HCT116 (cell line): ENCODE data around the gene DTX3L. TPM values are rescaled to one million over a fixed set of nuclear protein-coding genes. Genes with fewer than 3 reads are reported as not detected.

Experiments used
- ATAC-seq: fragments of 200-7000 bp; cut with Tn5 transposase; 2 replicates; pipeline ENCODE4 v1.9.1; 2020; ENCODE audit warnings: mild to moderate bottlenecking, moderate library complexity
- BruUV-seq: library from RNA; stranded (reverse); fragments of 400-500 nt; replicated peaks from 2 replicates; lab custom pipeline; 2021; lab: Mats Ljungman, UMichigan
- CTCF ChIA-PET: fragments of 300-600 bp; sonication (Branson Sonifier 250); formaldehyde crosslinking; loops from one replicate; lab custom pipeline; 2021; ENCODE audit warnings: antibody characterized with exemption; lab: Charles Lee
- POLR2A ChIA-PET: fragments of 300-600, 350-600 bp; sonication (Branson Sonifier 250); formaldehyde crosslinking; loops from one replicate; lab custom pipeline; 2021; ENCODE audit warnings: antibody characterized with exemption; lab: Charles Lee
- RAD21 ChIA-PET, 2 experiments: fragments of 300-600 bp; sonication (Branson Sonifier 250); formaldehyde crosslinking; loops; one replicate each; lab custom pipeline; 2023; ENCODE audit warnings: low total read pairs in 2 of 2; ENCODE audit not compliant: uncharacterized antibody in 2 of 2, unreplicated experiment in 2 of 2, low non-redundant PET in 1 of 2; lab: Charles Lee
- DNase-seq: peaks from one replicate; pipeline ENCODE4 v3.0.0-alpha.2; 2010; ENCODE audit warnings: low read depth, low spot score
- H2AFZ ChIP-seq: fragments of 200-600 bp; shearing (Covaris generic), sonication (generic); 2 replicates; pipeline ENCODE4 v1.6.1; 2017; ENCODE audit warnings: low read depth, mixed run types, mixed read lengths, antibody characterized with exemption, low read length; ENCODE audit not compliant: poor library complexity, severe bottlenecking
- H3K27ac ChIP-seq: 2 replicates; pipeline ENCODE4 v1.5.1; 2012; ENCODE audit warnings: low read depth, low read length
- H3K27me3 ChIP-seq: fragments of 200-600 bp; sonication (generic); 2 replicates; pipeline ENCODE4 v1.6.1; 2016; ENCODE audit warnings: mixed run types, low read length, mixed read lengths; ENCODE audit not compliant: insufficient read depth
- H3K36me3 ChIP-seq, 2 experiments: fragments of 200-500 bp in 1 of 2; fragments of 200-600 bp in 1 of 2; sonication (Bioruptor generic) in 1 of 2; sonication (generic) in 1 of 2; 2 replicates each; pipeline versions ENCODE4 v1.5.1 to v1.6.1; 2014 to 2016; ENCODE audit warnings: low read length in 2 of 2, inconsistent platforms in 1 of 2, mixed read lengths in 1 of 2, mixed run types in 1 of 2; ENCODE audit not compliant: insufficient read depth in 2 of 2, control insufficient read depth in 1 of 2
- H3K4me1 ChIP-seq, 2 experiments: fragments of 200-600 bp in 1 of 2; sonication (generic) in 1 of 2; 2 replicates each; pipeline versions ENCODE4 v1.5.1 to v1.6.1; 2012 to 2017; ENCODE audit warnings: low read length in 2 of 2, inconsistent platforms in 1 of 2, mild to moderate bottlenecking in 1 of 2, mixed read lengths in 1 of 2, mixed run types in 1 of 2, moderate library complexity in 1 of 2; ENCODE audit not compliant: insufficient read depth in 2 of 2, control insufficient read depth in 1 of 2
- H3K4me2 ChIP-seq: fragments of 200-600 bp; sonication (generic); 2 replicates; pipeline ENCODE4 v1.6.1; 2017; ENCODE audit warnings: mixed run types, low read length, mixed read lengths
- H3K4me3 ChIP-seq, 2 experiments: fragments of 200-600 bp in 1 of 2; sonication (generic) in 1 of 2; replicated peaks in 1 of 2; 2 replicates each; pipeline ENCODE4 v1.5.1; 2011 to 2016; ENCODE audit warnings: low read length in 2 of 2, control low read depth in 1 of 2, low read depth in 1 of 2, mild to moderate bottlenecking in 1 of 2, mixed read lengths in 1 of 2, mixed run types in 1 of 2
- H3K79me2 ChIP-seq: fragments of 200-600 bp; sonication (generic); 2 replicates; pipeline ENCODE4 v1.6.1; 2017; ENCODE audit warnings: mild to moderate bottlenecking, mixed run types, low read length, moderate library complexity, mixed read lengths; ENCODE audit not compliant: insufficient read depth
- H3K9ac ChIP-seq: fragments of 200-600 bp; sonication (generic); 2 replicates; pipeline ENCODE4 v1.6.1; 2016; ENCODE audit warnings: low read length, mixed read lengths
- H3K9me2 ChIP-seq: fragments of 200-600 bp; sonication (generic), shearing (Covaris generic); 2 replicates; pipeline ENCODE4 v1.6.1; 2017; ENCODE audit warnings: mixed run types, mild to moderate bottlenecking, moderate library complexity; ENCODE audit not compliant: insufficient read depth
- H3K9me3 ChIP-seq, 2 experiments: fragments of 200-500 bp in 1 of 2; fragments of 200-600 bp in 1 of 2; sonication (Bioruptor generic) in 1 of 2; sonication (generic) in 1 of 2; 2 replicates each; pipeline ENCODE4 v1.6.1; 2014 to 2017; ENCODE audit warnings: low read length in 2 of 2, mixed read lengths in 2 of 2, inconsistent platforms in 1 of 2, low read depth in 1 of 2, mild to moderate bottlenecking in 1 of 2, mixed run types in 1 of 2, moderate library complexity in 1 of 2; ENCODE audit not compliant: control insufficient read depth in 1 of 2, insufficient read depth in 1 of 2
- H4K20me1 ChIP-seq: fragments of 200-600 bp; sonication (generic), shearing (Covaris generic); 2 replicates; pipeline ENCODE4 v1.6.1; 2017; ENCODE audit warnings: mixed run types, mild to moderate bottlenecking, moderate library complexity; ENCODE audit not compliant: insufficient read depth
- CEBPB ChIP-seq: IDR thresholded peaks from 2 replicates; pipeline ENCODE4 v1.6.1; 2012; ENCODE audit warnings: low read depth
- ELF1 ChIP-seq: IDR thresholded peaks from 2 replicates; pipeline ENCODE4 v1.6.1; 2012; ENCODE audit warnings: low read depth, borderline replicate concordance
- EZH2phosphoT487 ChIP-seq: fragments of 200-600 bp; IDR thresholded peaks from 2 replicates; pipeline ENCODE4 v1.6.1; 2018; ENCODE audit warnings: antibody characterized with exemption, borderline replicate concordance
- FOSL1 ChIP-seq: IDR thresholded peaks from 2 replicates; pipeline ENCODE4 v1.6.1; 2012; ENCODE audit warnings: low read depth
- JUND ChIP-seq: IDR thresholded peaks from 2 replicates; pipeline ENCODE4 v1.6.1; 2012
- POLR2A ChIP-seq: IDR thresholded peaks from 2 replicates; pipeline ENCODE4 v1.7.0; 2011; ENCODE audit warnings: borderline replicate concordance; ENCODE audit not compliant: insufficient read depth, insufficient read length; ENCODE audit errors: extremely low read depth
- POLR2AphosphoS5 ChIP-seq: IDR thresholded peaks from 2 replicates; pipeline ENCODE4 v1.6.1; 2011; ENCODE audit warnings: mild to moderate bottlenecking, low read depth, low read length, moderate library complexity
- SP1 ChIP-seq: IDR thresholded peaks from 2 replicates; pipeline ENCODE4 v1.6.1; 2012; ENCODE audit warnings: low read depth
- TCF7L2 ChIP-seq: IDR thresholded peaks from 2 replicates; pipeline ENCODE4 v1.7.0; 2011; ENCODE audit warnings: borderline replicate concordance, inconsistent platforms; ENCODE audit not compliant: insufficient read depth, insufficient read length; ENCODE audit errors: extremely low read depth
- ZFX ChIP-seq: fragments of 450-650 bp; IDR thresholded peaks from 2 replicates; pipeline ENCODE4 v1.6.1; 2017
- ZNF274 ChIP-seq: fragments of 200-500 bp; sonication (Bioruptor generic); IDR thresholded peaks from 2 replicates; pipeline ENCODE4 v1.6.1; 2014; ENCODE audit warnings: mild to moderate bottlenecking, low read depth, low read length, inconsistent platforms
- intact Hi-C: fragments of 100-400 bp; cut with micrococcal nuclease; formaldehyde crosslinking; loops from 2 replicates; pipeline ENCODE4 v1.10.0; 2022
- total RNA-seq: library from RNA; stranded (reverse); gene quantifications from one replicate; pipeline ENCODE4 v1.2.1, GENCODE V29; 2021; ENCODE audit not compliant: unreplicated experiment

The DTX3L gene
- total RNA-seq, 1 experiment from 2014 or later, result 13.1 TPM

DNA sequence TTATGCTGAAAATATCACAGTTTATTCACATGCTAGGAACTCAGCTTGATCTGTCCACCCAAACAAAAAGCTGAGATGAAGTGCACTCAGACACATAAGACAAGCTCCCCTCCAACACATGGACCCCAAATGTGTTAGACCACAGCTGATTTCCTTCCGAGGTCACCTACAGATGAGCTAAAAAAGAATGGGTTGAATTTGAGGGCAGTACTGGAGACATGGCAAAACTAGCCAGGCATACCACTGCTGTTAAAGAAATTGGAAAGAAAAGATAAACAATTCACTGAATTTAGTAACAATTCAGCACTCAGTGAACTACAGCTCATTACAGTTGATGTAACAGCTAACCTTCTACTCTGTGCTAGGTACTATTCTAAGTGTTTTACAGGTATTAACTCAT, 15.5 kb upstream of the DTX3L start:
- CTCF ChIA-PET, result interaction anchor here (0.8 to 1.4 kb wide), 2 partner anchors 11 to 13 kb away, joined by 3 read pairs; no protein-coding TSS in a partner anchor
- no TSS peak for BruUV-seq

DNA sequence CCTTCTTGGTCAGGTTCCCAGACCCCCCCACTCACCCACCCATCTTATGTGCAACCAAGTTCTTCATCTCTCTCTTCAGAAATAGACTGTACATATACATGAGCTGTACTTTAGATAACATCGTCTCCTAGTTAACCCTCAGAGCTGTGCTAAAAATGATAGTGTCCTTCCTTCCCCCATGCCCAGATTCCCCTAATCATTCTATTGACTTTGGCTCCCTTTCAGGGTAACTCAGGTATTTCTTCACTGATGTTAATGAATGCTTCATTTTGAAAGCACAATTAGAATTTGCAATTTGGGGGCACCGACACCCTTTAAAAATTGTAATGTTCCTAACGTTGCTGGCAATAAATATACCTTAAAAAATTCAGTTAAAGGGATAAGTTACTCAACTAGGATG, 11.0 kb upstream of the DTX3L start:
- RAD21 ChIA-PET, result no interaction called here
- Histone ChIP-seq H3K27ac (no peak overlapping the region), H3K27me3 (no peaks in the 10 kb centered on the region), H3K4me3 (no peak overlapping the region), H2AFZ (no peak overlapping the region), H3K36me3 (no peaks in the 10 kb centered on the region), H4K20me1 (no peaks in the 10 kb centered on the region), H3K79me2 (no peaks in the 10 kb centered on the region), H3K4me2 (no peak overlapping the region), H3K4me1 (no peaks in the 10 kb centered on the region), H3K9ac (no peak overlapping the region)
- intact Hi-C loops, result no loop called here
- ATAC-seq (no peak), DNase-seq (no peak)
- POLR2A ChIA-PET, result no interaction called here
- no TSS peak for BruUV-seq
- CTCF ChIA-PET, result no interaction called here
- no peak for TF ChIP-seq CEBPB
- TF ChIP-seq POLR2A, result no peak
- TF ChIP-seq JUND, result no peak
- TF ChIP-seq ELF1, result no peak
- TF ChIP-seq ZNF274, result no peak
- TF ChIP-seq, all 23 proteins: peak for 0
- Histone ChIP-seq H3K9me3 (no peaks in the 10 kb centered on the region), H3K9me2 (no peaks in the 10 kb centered on the region)

More for the DNA sequence above, 15.5 kb upstream of the DTX3L start:
- DNase-seq (no peak), ATAC-seq (no peak)
- RAD21 ChIA-PET, result no interaction called here
- H4K20me1 ChIP-seq, result no peaks in the 10 kb centered on the region
- no peaks in the 10 kb centered on the region for H3K9me2 ChIP-seq
- no peak overlapping the region for H3K4me3 ChIP-seq
- H3K4me1 ChIP-seq, result no peaks in the 10 kb centered on the region
- no peak overlapping the region for H3K4me2 ChIP-seq
- POLR2A ChIA-PET, result no interaction called here
- TF ChIP-seq ZFX, result no peak
- no peak for TF ChIP-seq EZH2phosphoT487
- no peak for TF ChIP-seq TCF7L2
- TF ChIP-seq POLR2AphosphoS5, result no peak
- TF ChIP-seq SP1, result no peak
- no peak for TF ChIP-seq FOSL1
- no peaks in the 10 kb centered on the region for H3K9me3 ChIP-seq
- H3K9ac ChIP-seq, result no peak overlapping the region
- intact Hi-C loops, result no loop called here
- no peaks in the 10 kb centered on the region for H3K36me3 ChIP-seq
- no peak overlapping the region for H2AFZ ChIP-seq
- H3K27ac ChIP-seq, result no peak overlapping the region
- H3K27me3 ChIP-seq, result no peaks in the 10 kb centered on the region
- H3K79me2 ChIP-seq, result no peaks in the 10 kb centered on the region
